Stimulated activated CD4-positive, alpha-beta T cell treated with anti-CD3 and anti-CD28 coated beads, Interleukin-1b, Interleukin-23, amount 100 ng/mL, for 1 hour (primary cell): ENCODE results near the gene ATP6V1D.
"Not testable (repeated sequence)": the region's sequence is repeated elsewhere in the genome, so short reads cannot be mapped to it uniquely, and the experiment has no call there.

Source experiments
- DNase-seq, 2 donors: peaks; one replicate each; pipeline ENCODE4 v3.0.0-alpha.2; 2020; ENCODE audit warnings: low read depth in 2 of 2

Gene ATP6V1D

GRCh38 chr14:67371247-67372148 lies 11.9 kb upstream of the ATP6V1D start:
- DNase-seq, result no peak

- no peak for DNase-seq
These were observed 11.2 kb upstream of the ATP6V1D start for GRCh38 chr14:67370830-67371229.

GRCh38 chr14:67365476-67365875 lies 5.9 kb upstream of the ATP6V1D start:
- DNase-seq, result no peak

GRCh38 chr14:67360470-67361206 lies 1.0 kb upstream of the ATP6V1D start:
- DNase-seq, result peak in 1 of 2 donors; percentile 17

GRCh38 chr14:67358924-67359774 lies 455 bp downstream of the ATP6V1D start:
- no peak for DNase-seq

GRCh38 chr14:67357969-67358354 lies 1.6 kb downstream of the ATP6V1D start:
- DNase-seq, result no peak

GRCh38 chr14:67357186-67357968 lies 2.2 kb downstream of the ATP6V1D start:
- DNase-seq, result no peak

- DNase-seq, result no peak
These were observed 7.5 kb downstream of the ATP6V1D start for GRCh38 chr14:67352055-67352454.

GRCh38 chr14:67345583-67345982 lies 14.0 kb downstream of the ATP6V1D start:
- DNase-seq, result no peak

GRCh38 chr14:67343601-67344230 lies 15.9 kb downstream of the ATP6V1D start:
- DNase-seq, result no peak

GRCh38 chr14:67341231-67341630 lies 18.4 kb downstream of the ATP6V1D start:
- not testable (repeated sequence) for DNase-seq

GRCh38 chr14:67335781-67336180 lies 23.8 kb downstream of the ATP6V1D start:
- no peak for DNase-seq

- no peak for DNase-seq
These were observed 27.1 kb downstream of the ATP6V1D start for GRCh38 chr14:67332468-67332867.

GRCh38 chr14:67331368-67332125 lies 28.1 kb downstream of the ATP6V1D start:
- no peak for DNase-seq

- not testable (repeated sequence) for DNase-seq
These were observed 29.9 kb downstream of the ATP6V1D start for GRCh38 chr14:67329666-67330065.

- DNase-seq, result no peak
These were observed 40.5 kb downstream of the ATP6V1D start for GRCh38 chr14:67319142-67319541.

GRCh38 chr14:67317822-67318221 lies 41.8 kb downstream of the ATP6V1D start:
- no peak for DNase-seq

- DNase-seq, result no peak
These were observed 46.5 kb downstream of the ATP6V1D start for GRCh38 chr14:67313153-67313552.

- DNase-seq, result no peak
These were observed 47.7 kb downstream of the ATP6V1D start for GRCh38 chr14:67311868-67312267.
